Smooth muscle cell of trachea (primary cell): ENCODE measurements around the gene SOWAHA. TPM values are rescaled to one million over a fixed set of nuclear protein-coding genes. Genes with fewer than 3 reads are reported as not detected.

Experiments used
- total RNA-seq: library from RNA; depleted of rRNA; stranded (reverse); fragments of >200 nt; gene quantifications from 2 replicates; pipeline ENCODE4 v1.2.1, GENCODE V29; 2014

The SOWAHA gene
- 0.15 and 0.17 TPM in 2 replicates for total RNA-seq

DNA sequence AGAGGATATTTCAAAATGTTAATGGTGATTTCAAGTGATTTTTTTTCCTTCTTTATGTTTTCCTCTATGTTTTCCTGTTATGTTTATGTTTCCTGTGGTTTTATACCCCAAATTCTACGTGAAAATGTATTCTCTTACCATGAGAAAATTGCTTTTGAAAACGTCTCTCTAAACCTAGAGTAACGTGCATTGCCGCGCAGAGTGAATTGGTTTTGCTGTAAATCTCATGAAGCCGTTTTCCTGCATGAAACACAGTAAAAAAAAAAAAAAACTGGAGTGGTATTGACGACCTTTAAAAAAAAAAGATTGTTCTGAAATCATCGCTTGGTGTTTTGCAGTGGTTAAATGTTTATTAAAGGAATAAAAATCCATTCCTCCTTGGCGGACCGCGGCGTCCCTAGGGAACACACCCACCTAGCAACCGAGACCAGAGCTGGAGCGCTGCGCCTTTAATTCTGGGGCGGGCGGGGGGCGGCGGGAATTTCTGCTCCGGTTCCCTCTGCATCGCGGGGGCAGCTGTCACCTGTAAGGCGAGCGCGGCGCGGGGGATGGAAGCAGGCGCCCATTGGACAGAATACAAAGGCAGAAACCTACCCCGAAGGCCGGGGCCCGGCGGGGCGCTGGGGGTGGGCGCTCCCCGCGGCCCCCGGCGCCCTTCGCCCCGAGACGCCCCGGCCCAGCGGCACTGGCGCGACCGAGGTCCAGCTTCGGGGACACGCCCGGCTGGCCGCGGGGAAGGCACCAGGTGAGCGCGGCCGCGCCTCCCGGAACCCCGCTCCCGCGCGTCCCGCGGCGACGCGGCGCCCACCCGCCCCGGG, at the start of gene SOWAHA:
Gene SOWAHA, plus strand, starts transcription at position 522 of the 818 bp plus-strand sequence. CDS start 320 bp downstream, outside the sequence.

DNA sequence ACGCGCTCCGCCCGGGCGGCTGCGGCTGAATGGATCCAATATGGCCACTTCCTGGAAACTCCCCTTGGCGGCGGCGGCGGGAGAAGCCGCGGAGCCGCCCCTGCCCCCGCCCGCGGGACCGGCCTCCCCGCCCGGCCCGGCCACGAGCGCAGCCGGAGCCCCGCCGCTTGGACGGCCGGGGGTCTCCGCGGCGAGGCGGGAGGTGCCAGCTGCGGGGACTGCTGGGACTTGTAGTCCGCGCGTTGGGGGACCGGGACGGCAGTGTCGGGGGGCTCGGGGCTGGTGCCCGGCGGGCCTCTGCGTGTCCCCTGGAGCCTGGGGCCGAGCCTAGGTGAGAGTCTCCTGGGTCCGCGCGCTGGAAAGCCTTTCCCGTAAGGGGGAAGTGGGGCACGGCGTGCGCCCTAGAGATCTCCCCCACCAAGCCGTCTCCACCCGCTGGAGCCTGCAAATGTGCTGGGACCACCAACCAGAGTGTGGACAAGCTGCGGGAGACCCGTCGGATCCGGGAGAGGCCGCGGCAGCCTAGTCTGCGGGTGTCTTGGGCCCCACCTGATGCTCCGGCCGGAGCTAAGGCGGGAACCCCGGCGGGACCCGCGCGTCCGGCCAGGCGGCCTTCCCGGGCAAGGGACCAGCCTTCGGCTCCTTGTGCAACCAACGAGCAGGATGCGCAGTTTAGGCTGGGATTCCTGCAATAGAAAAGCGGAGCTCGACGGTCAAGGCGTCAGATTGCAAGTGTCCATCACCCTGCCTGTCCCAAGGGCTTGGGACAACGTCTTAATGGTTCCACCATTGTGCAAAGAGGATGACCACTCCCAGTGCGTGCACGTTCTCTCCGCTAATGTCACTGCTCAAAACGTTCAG, 35.7 kb upstream of the SOWAHA start, which contains the start of gene SEPTIN8:
Gene SEPTIN8, minus strand, starts transcription at position 31 of the 861 bp plus-strand sequence. CDS start 102 bp downstream, outside the sequence.

DNA sequence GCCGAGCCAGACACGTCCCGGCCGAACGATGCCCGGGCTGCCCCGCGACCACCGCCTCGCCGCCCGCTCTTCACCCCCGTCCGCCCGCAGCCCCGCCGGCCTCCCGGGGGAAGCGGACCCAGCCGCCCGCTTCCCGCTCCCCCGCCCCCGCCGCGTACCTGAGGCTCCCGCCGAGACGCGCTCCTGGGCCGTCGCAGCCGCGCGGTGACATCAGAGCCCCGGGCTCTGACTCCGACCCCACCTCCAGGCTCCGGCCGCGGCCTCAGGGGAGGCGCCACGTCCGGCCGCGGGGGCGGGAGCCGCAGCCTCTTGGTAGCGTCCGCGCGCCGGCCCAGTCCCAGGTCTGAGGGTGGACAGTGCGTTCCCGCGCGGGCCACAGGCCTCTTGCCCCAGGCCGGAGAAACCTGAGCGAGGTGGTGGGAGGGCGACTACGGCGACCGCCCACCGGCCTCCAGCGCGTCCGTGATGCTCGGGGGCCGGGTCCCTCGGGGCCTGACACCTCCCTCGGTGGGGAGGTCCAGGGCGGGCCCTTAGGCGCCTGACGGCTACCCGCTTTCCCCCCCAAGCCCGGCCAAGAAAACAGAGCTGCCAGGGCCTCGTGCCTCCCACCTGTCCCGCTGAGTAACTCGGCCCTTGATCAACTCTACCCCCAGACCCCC, 17.5 kb downstream of the SOWAHA start, which contains the start of gene SHROOM1:
Gene SHROOM1, minus strand, starts transcription at position 212 of the 659 bp plus-strand sequence. CDS start 4,507 bp downstream, outside the sequence.

Other genes with a start within 250 kb of the SOWAHA start
- not detected in 2 replicates for gene IL13, start 155.1 kb upstream of the SOWAHA start, total RNA-seq
- not detected in 2 replicates for gene IL4, start 139.3 kb upstream of the SOWAHA start, total RNA-seq
- 7.8 and 12.2 TPM in 2 replicates for gene KIF3A, start 75.8 kb upstream of the SOWAHA start, total RNA-seq
- gene CCNI2, start 65.9 kb upstream of the SOWAHA start, total RNA-seq, result not detected in 2 replicates
- gene SEPTIN8, start 36.1 kb upstream of the SOWAHA start, total RNA-seq, result 53.4 and 74.6 TPM in 2 replicates
- gene SHROOM1, start 17.3 kb downstream of the SOWAHA start, total RNA-seq, result 8.6 and 9.1 TPM in 2 replicates
- gene GDF9, start 53.2 kb downstream of the SOWAHA start, total RNA-seq, result 0.15 and 0.17 TPM in 2 replicates
- gene UQCRQ, start 53.3 kb downstream of the SOWAHA start, total RNA-seq, result 97.4 and 130 TPM in 2 replicates
- 0.15 and 0.50 TPM in 2 replicates for gene LEAP2, start 60.4 kb downstream of the SOWAHA start, total RNA-seq
- gene AFF4, start 150.3 kb downstream of the SOWAHA start, total RNA-seq, result 45.8 and 54.0 TPM in 2 replicates
- gene ZCCHC10, start 213.2 kb downstream of the SOWAHA start, total RNA-seq, result 11.9 and 17.0 TPM in 2 replicates
- 129 and 165 TPM in 2 replicates for gene HSPA4, start 238.7 kb downstream of the SOWAHA start, total RNA-seq